HEK293T (cell line): Measurements from ENCODE around the gene ASIP.

Experiments
- ELF4 ChIP-seq: fragments of 450-650 bp; IDR thresholded peaks from 2 replicates; pipeline ENCODE4 v1.6.1; 2017; ENCODE audit warnings: antibody characterized with exemption
- FOXK2 ChIP-seq: fragments of 450-650 bp; IDR thresholded peaks from 2 replicates; pipeline ENCODE4 v1.6.1; 2016; ENCODE audit warnings: mild to moderate bottlenecking
- NFRKB ChIP-seq: fragments of 450-650 bp; IDR thresholded peaks from 2 replicates; pipeline ENCODE4 v1.6.1; 2016; ENCODE audit warnings: mild to moderate bottlenecking, moderate library complexity

- TF ChIP-seq FOXK2 = no peak
- no peak for TF ChIP-seq ELF4
- no peak for TF ChIP-seq NFRKB
Measured at GRCh38 chr20:34268851-34269636, 27.8 kb downstream of the ASIP start.
